Fibroblast of skin of back (primary cell): ENCODE results near the gene RAB1A.
A peak's percentile ranks its signal among the peaks of the same experiment; 100 is the strongest.
"Not testable (repeated sequence)": the region's sequence is repeated elsewhere in the genome, so short reads cannot be mapped to it uniquely, and the experiment has no call there.

Source experiments
- DNase-seq: peaks from one replicate; pipeline ENCODE4 v3.0.0-alpha.2; 2013

The RAB1A gene

DNA sequence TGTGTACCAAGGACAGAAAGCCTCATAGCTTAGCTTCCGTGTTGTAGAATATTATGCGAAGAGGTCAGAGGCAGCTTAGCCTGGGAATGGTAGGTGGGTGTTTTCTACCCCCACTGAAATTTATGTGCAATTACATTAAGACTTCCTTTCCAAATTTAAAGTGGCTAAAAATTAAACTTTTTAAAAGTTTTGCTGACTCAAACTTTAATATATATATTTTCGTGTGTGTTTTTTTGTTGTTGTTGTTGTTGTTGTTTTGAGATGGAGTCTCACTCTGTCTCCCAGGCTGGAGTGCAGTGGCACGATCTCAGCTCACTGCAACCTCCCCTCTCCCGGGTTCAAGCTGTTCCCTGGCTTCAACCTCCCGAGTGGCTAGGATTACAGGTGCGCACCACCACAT is 4.3 kb upstream of the RAB1A start:
- no peak for DNase-seq

- no peak for DNase-seq
Observed at GRCh38 chr2:65133626-65134025, 3.7 kb upstream of the RAB1A start.

- DNase-seq, result not testable (repeated sequence)
Observed at GRCh38 chr2:65132930-65133329, 3.0 kb upstream of the RAB1A start.

- DNase-seq, result no peak
Observed at GRCh38 chr2:65130664-65131175, 814 bp upstream of the RAB1A start.

GRCh38 chr2:65129286-65129825 is 550 bp downstream of the RAB1A start:
- DNase-seq, result peak; percentile 18

DNA sequence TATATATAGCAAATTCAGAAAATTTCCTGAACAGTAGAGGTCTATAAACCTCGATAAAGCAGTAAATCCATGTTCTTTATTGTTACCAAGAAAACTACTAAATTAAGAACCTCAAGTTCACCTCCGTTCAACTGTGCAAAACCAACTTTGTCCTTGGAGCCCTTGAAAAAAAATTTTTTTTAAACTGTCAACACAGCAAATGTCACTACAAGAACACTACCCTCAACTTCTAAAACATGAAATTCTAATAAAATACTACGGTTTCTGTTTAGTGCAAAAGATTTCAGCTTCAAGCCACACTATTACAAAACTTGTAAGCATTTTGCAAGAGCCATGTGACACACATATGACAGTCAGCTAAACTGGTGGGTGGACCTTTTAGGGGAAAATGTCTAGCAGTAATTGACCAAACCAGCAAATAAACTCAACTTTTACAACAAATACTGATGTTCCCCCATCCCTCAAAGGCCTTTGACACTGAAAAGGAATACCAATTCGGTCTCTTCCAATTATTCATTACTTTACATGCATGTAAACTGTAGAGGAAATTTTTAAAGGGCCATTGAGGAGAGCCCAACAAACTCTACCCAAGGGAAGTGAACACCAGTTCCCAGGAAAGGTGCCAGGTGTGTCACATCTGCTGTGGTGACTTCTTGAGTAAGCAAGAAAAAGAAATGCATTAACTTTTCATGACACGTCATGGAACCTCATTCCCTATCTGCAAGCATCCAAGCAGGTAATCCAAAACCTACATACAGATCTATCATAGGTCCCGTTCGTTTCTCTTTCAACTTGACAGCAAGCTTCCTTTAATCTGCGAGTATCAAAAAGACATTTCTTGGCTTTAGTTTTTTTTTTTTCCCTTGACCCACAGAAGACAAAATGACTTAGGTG is 1.4 kb downstream of the RAB1A start:
- no peak for DNase-seq

DNA sequence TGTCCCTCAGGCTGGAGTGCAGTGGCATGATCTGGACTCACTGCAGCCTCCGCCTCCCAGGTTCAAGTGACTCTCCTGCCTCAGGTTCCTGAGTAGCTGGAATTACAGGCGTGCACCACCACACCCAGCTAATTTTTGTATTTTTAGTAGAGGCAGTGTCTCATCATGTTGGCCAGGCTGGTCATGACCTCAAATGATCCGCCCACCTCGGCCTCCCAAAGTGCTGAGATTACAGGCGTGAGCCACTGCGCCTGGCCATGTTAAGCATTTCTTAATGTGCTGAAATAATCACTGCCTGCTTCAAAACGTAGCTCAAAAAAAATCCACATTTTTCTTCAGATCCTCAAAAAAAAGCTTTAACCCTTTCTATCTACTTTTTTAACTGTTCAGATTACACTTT is 4.4 kb downstream of the RAB1A start:
- DNase-seq, result not testable (repeated sequence)

DNA sequence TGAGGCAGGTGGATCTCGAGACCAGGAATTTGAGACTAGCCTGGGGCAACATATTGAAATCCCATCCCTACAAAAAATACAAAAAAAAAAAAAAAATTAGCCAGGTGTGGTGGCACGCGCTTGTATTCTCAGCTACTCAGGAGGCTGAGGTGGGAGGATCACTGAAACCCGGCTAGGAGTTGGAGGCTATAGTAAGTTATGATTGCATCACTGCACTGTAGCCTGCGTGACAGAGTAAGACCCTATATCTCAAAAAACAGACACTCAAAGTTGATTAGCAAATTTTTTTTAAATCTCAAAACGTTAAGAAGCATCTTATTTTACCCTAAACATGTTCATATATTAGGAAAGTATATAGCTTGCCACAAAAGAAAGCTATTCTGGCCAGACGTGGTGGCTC is 7.6 kb downstream of the RAB1A start:
- DNase-seq, result no peak

GRCh38 chr2:65120990-65121693 is 8.8 kb downstream of the RAB1A start:
- DNase-seq, result no peak

DNA sequence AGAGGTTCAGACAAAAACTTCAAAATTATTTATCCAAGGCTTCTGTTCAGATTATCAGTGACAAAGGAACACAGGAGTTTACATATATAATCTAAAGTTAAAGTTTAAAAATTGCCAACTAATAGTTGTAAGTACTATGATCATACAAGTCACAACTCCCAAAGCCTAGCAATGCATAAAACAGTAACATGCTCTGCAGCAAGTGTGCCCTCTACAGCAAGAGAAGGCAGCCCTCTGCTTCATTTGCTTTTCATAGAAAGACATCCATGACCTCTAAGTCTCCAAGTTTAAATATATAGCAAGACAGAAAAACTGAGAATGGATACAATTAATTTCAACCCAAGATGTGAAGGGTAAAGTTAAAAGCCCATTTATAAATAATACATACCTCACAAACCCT is 13.3 kb downstream of the RAB1A start:
- no peak for DNase-seq

- no peak for DNase-seq
Observed at GRCh38 chr2:65114921-65115320, 15.0 kb downstream of the RAB1A start.

DNA sequence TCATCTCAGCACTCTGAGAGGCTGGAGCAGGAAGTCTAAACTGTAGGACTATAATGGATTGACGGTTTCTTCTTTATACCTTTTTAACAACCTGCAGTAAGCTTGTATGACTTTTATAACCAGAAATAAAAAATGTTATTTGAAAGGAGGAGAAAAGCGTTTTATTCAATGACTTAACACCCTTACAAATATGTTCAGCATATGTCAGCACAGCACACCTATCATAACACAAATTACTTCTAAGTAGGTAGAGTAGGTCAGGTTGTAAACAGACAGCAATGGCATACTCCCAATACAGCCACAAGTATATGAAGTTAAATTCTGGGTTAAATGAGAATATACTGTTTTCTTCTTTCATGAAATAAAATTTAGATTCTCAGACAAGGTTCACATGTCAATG is 16.1 kb downstream of the RAB1A start:
- no peak for DNase-seq

- DNase-seq, result no peak
Observed at GRCh38 chr2:65113229-65113628, 16.7 kb downstream of the RAB1A start.

DNA sequence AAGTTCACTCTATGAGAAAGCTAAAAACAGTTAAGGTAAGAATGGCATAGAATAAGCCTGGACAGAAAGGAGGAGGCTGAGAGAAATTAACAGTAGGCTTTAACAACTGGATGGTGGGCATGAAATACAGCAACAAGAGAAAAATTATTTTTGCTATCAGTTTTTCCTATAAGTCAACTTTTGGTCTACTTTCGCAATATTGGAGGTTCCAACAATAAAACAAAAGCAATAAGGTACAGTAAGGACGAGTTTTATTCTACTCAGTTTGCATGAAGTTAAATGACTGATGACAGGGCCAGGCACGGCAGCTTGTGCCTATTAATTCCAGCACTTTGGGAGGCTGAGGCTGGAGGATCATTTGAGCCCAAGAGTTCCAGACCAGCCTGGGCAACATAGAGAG is 17.3 kb downstream of the RAB1A start:
- no peak for DNase-seq

- DNase-seq, result no peak
Observed at GRCh38 chr2:65108780-65109179, 21.1 kb downstream of the RAB1A start.

GRCh38 chr2:65107530-65107929 is 22.4 kb downstream of the RAB1A start:
- DNase-seq, result no peak

- DNase-seq, result peak; percentile 45
Observed at GRCh38 chr2:65103013-65103715, 26.7 kb downstream of the RAB1A start.

GRCh38 chr2:65101071-65101470 is 28.8 kb downstream of the RAB1A start:
- no peak for DNase-seq

DNA sequence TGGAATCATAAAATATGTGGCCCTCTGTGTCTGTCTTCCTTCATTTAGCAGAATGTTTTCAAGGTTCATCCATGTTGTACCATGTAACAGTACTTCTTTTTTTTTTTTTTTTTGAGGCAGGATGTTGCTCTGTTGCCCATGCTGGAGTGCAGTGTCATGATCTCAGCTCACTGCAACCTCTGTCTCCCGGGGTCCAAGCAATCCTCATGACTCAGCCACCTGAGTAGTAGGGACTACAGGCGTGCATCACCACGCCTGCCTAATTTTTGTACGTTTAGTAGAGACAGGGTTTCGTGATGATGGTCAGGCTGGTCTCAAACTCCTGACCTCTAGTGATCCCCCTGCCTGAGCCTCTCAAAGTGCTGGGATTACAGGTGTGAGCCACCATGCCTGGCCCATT is 31.2 kb downstream of the RAB1A start:
- DNase-seq, result no peak

DNA sequence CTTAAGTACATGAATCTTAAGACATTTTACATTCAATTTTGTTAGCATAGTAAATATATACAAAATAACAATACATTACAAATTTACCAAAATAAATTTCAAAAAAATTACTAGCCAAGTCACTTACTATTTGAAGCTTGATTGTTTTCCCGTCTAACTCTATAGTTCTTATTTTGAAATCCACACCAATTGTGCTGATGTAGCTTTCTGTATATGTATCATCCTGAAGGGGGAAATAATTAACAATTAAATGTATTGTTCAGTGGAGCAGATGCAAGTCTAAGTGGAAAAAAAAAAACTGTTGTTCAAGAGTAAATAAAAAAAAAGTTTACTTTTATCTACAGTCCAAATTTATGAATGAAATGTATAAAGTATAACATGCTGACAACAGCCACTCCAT is 32.1 kb downstream of the RAB1A start:
- DNase-seq, result no peak

- DNase-seq, result no peak
Observed at GRCh38 chr2:65096948-65097347, 33.0 kb downstream of the RAB1A start.

DNA sequence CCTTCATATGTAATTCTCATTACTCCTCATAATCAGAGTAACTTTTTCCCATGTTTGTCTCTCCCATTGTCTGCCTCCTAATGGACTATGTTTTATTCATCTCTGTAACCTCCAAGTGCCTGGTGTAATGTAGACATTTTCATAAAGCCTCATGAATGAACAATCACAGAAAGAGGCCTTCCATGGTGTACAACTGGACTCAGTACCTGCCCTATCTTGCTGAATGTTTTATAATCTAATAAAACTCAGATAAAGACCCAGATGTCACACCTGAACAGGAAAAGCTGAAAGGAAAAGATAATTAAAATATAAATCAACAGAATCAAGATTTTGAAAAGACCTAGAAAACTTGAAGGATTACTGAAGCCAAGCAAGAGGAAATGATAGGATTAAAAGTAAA is 36.7 kb downstream of the RAB1A start:
- no peak for DNase-seq

DNA sequence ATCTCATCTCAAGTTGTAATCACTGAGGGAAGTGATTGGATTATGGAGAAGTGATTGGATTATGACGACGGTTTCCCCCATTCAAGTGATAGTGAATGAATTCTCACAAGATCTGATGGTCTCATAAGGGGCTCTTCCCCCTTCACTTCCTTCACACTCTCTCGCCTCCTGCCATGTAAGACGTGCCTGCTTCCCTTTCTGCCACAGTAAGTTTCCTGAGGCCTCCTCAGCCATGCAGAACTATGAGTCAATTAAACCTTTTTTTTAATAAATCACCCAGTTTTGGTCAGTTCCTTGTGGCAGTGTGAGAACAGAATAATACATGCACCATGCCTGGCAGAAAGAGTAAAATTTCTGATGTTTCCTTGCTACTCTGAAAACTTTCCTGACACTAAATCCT is 37.1 kb downstream of the RAB1A start:
- DNase-seq, result no peak
